ENCODE data around the gene KCNMA1.

- TF ChIP-seq CTCF (IDR thresholded peaks at IDR 0.05) (no peak), POLR2A (IDR thresholded peaks at IDR 0.05) (no peak)
Measured at GRCh38 chr10:77533887-77534278, 103.7 kb downstream of the KCNMA1 start.
